ENCODE results near the gene COL6A5.
"Not testable (repeated sequence)": the region's sequence is repeated elsewhere in the genome, so short reads cannot be mapped to it uniquely, and the experiment has no call there.

Gene COL6A5

GRCh38 chr3:130446840-130447239, 101.4 kb downstream of the COL6A5 start:
- DNase-seq, result not testable (repeated sequence)

GRCh38 chr3:130448155-130448554, 102.7 kb downstream of the COL6A5 start:
- DNase-seq, result not testable (repeated sequence)

GRCh38 chr3:130456540-130456939, 111.1 kb downstream of the COL6A5 start:
- no peak for DNase-seq

GRCh38 chr3:130457671-130458070, 112.2 kb downstream of the COL6A5 start:
- DNase-seq, result no peak

- no peak for DNase-seq
Observed at GRCh38 chr3:130459944-130460343, 114.5 kb downstream of the COL6A5 start.

- DNase-seq, result no peak
Observed at GRCh38 chr3:130462089-130462488, 116.6 kb downstream of the COL6A5 start.

- no peak for DNase-seq
Observed at GRCh38 chr3:130463221-130463620, 117.7 kb downstream of the COL6A5 start.

GRCh38 chr3:130465521-130465920, 120.0 kb downstream of the COL6A5 start:
- no peak for DNase-seq

GRCh38 chr3:130468311-130468710, 122.8 kb downstream of the COL6A5 start:
- no peak for DNase-seq

GRCh38 chr3:130470126-130470525, 124.7 kb downstream of the COL6A5 start:
- no peak for DNase-seq

GRCh38 chr3:130473416-130473815, 127.9 kb downstream of the COL6A5 start:
- DNase-seq, result no peak

GRCh38 chr3:130480736-130481135, 135.3 kb downstream of the COL6A5 start:
- no peak for DNase-seq

GRCh38 chr3:130488288-130488687, 142.8 kb downstream of the COL6A5 start:
- DNase-seq, result no peak

GRCh38 chr3:130488769-130489450, 143.4 kb downstream of the COL6A5 start:
- no peak for DNase-seq

GRCh38 chr3:130490241-130490640, 144.8 kb downstream of the COL6A5 start:
- no peak for DNase-seq

GRCh38 chr3:130491431-130491830, 146.0 kb downstream of the COL6A5 start:
- no peak for DNase-seq

- no peak for DNase-seq
Observed at GRCh38 chr3:130504701-130505100, 159.2 kb downstream of the COL6A5 start.

- DNase-seq, result no peak
Observed at GRCh38 chr3:130506031-130506430, 160.6 kb downstream of the COL6A5 start.

- no peak for DNase-seq
Observed at GRCh38 chr3:130507746-130508145, 162.3 kb downstream of the COL6A5 start.

GRCh38 chr3:130509008-130509407, 163.5 kb downstream of the COL6A5 start:
- DNase-seq, result no peak

- DNase-seq, result no peak
Observed at GRCh38 chr3:130514681-130515080, 169.2 kb downstream of the COL6A5 start.

GRCh38 chr3:130515755-130516154, 170.3 kb downstream of the COL6A5 start:
- DNase-seq, result no peak

GRCh38 chr3:130516645-130517512, 171.4 kb downstream of the COL6A5 start, which contains the start of gene COL6A6:
Gene COL6A6, plus strand, starts transcription at chr3:130517177. Its CDS starts 43,188 bp downstream, at chr3:130560365.
- no peak for DNase-seq

GRCh38 chr3:130517602-130518001, 172.1 kb downstream of the COL6A5 start:
- DNase-seq, result no peak

Measured in SHP77 (cell line).